Osteocyte (in vitro differentiated cells): ENCODE measurements around the gene SGCD. TPM values are rescaled to one million over a fixed set of nuclear protein-coding genes. Genes with fewer than 3 reads are reported as not detected.

Experiments used
- DNase-seq: peaks from one replicate; pipeline ENCODE4 v3.0.0; 2021; ENCODE audit warnings: mixed read lengths; ENCODE audit not compliant: unreplicated experiment; ENCODE audit errors: extremely low spot score
- H3K27ac Mint-ChIP-seq: one replicate; pipeline ENCODE4 v1.8.0; 2021; ENCODE audit warnings: mild to moderate bottlenecking, mixed read lengths; ENCODE audit not compliant: unreplicated experiment
- H3K27me3 Mint-ChIP-seq: one replicate; pipeline ENCODE4 v1.8.0; 2021; ENCODE audit warnings: mixed read lengths; ENCODE audit not compliant: unreplicated experiment
- H3K36me3 Mint-ChIP-seq: one replicate; pipeline ENCODE4 v1.8.0; 2021; ENCODE audit warnings: mixed read lengths; ENCODE audit not compliant: unreplicated experiment
- H3K4me1 Mint-ChIP-seq: one replicate; pipeline ENCODE4 v1.8.0; 2021; ENCODE audit warnings: mixed read lengths; ENCODE audit not compliant: unreplicated experiment
- H3K4me3 Mint-ChIP-seq: one replicate; pipeline ENCODE4 v1.8.0; 2021; ENCODE audit warnings: mild to moderate bottlenecking, moderate library complexity, mixed read lengths; ENCODE audit not compliant: unreplicated experiment
- H3K9me3 Mint-ChIP-seq: one replicate; pipeline ENCODE4 v1.8.0; 2021; ENCODE audit warnings: mixed read lengths; ENCODE audit not compliant: unreplicated experiment
- CTCF ChIP-seq: fragments of 200-600 bp; sonication (generic); IDR thresholded peaks from 2 replicates; pipeline ENCODE4 v1.5.0; 2021; ENCODE audit warnings: antibody characterized with exemption, mild to moderate bottlenecking, moderate library complexity
- total RNA-seq: library from RNA; stranded (reverse); gene quantifications from 2 replicates; pipeline ENCODE4 v1.2.1, GENCODE V29; 2021

SGCD gene
- total RNA-seq, 1 donor from 2014 or later: 13.1 TPM

DNA sequence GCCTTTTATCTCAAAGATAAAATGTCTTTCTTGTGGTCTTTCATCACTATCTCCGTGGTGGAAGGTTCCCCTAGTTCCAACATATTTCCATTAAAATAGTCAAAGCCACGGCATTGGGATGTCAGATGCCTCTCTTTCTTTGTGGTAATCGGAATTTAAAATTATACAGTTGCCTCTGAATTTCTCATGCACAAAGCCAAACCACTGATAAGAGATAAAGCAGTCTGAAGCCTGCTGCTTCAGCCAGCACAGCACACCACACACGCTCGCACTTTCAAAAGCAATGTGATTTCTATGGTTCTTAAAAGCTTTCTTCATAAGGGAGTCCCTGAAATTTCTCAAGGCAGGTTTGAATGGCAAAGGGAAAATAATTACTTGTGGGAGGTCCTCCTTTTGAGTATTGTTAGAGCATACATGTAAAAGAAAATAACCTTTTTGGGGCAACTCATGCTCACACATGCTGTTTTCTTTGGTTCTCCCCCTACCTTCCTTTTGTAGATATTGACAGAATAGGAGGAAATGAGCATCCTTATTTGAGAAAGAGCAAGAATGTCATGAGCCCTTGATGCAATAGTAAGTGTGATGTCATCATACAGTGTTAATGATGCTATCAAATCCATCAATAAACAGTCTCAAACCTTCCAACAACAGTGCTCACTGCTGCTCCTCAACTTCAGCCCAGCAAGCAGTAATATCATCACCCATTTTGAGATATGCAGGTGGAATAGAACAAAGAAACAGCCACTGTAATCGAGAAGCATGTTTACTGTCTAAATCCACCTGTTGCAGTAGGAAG, 437.4 kb downstream of the SGCD start:
- H3K36me3 Mint-ChIP-seq: no peaks in the 10 kb centered on the region
- no peak for DNase-seq
- no peaks in the 10 kb centered on the region for H3K27me3 Mint-ChIP-seq
- no peak for TF ChIP-seq CTCF
- H3K4me3 Mint-ChIP-seq: no peak overlapping the region
- H3K27ac Mint-ChIP-seq: no peak overlapping the region
- peaks cover 2% of the 10 kb centered on the region for H3K4me1 Mint-ChIP-seq
- no peaks in the 10 kb centered on the region for H3K9me3 Mint-ChIP-seq

DNA sequence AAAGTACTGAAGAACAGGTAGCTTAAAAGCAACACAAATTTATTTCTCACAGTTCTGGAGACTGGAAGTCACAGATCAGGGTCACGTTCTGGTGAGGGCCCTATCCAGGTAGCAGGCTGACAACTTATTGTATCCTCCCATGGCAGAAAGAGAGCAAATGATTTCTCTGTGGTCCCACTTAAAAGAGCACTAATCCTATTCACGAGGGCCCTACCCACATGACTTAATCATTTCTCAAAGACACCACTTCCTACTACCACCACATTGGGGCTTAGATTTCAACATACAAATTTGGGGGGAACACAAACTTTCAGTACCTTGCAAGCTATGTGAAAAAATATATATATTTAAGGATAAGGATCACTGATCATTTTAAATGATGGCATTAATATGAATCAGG, 447.3 kb downstream of the SGCD start:
- Mint-ChIP-seq H3K4me3 (no peak overlapping the region), H3K27me3 (no peaks in the 10 kb centered on the region), H3K9me3 (no peaks in the 10 kb centered on the region), H3K27ac (no peak overlapping the region), H3K36me3 (no peaks in the 10 kb centered on the region), H3K4me1 (no peaks in the 10 kb centered on the region)
- TF ChIP-seq CTCF: no peak
- DNase-seq: no peak

GRCh38 chr5:156778139-156778706, 451.3 kb downstream of the SGCD start:
- Mint-ChIP-seq H3K27ac (no peak overlapping the region), H3K9me3 (no peaks in the 10 kb centered on the region), H3K4me3 (no peak overlapping the region), H3K4me1 (no peaks in the 10 kb centered on the region), H3K27me3 (no peaks in the 10 kb centered on the region), H3K36me3 (no peaks in the 10 kb centered on the region)
- DNase-seq: no peak
- TF ChIP-seq CTCF: no peak

DNA sequence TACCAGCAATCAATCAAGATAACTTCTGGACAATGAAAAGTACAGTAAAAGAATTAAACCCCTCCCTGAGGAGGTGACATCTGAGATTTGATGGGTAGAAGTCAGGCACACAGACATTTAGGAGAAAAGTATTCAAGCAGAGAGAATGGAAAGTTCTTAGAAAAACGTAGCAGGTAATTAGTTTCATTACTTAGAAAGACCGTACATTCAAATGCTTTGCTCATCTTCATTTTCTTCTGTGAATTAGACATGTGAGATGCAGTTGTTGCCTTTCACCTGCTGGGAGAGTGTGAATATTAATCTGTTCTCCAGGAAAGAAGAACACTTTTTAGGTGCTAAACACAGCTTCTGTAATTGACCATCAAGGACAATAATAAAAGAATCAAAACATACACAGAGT, 451.8 kb downstream of the SGCD start:
- no peaks in the 10 kb centered on the region for H3K4me1 Mint-ChIP-seq
- H3K27me3 Mint-ChIP-seq: no peaks in the 10 kb centered on the region
- no peak for DNase-seq
- no peaks in the 10 kb centered on the region for H3K36me3 Mint-ChIP-seq
- no peak for TF ChIP-seq CTCF
- no peaks in the 10 kb centered on the region for H3K9me3 Mint-ChIP-seq
- no peak overlapping the region for H3K4me3 Mint-ChIP-seq
- no peak overlapping the region for H3K27ac Mint-ChIP-seq

DNA sequence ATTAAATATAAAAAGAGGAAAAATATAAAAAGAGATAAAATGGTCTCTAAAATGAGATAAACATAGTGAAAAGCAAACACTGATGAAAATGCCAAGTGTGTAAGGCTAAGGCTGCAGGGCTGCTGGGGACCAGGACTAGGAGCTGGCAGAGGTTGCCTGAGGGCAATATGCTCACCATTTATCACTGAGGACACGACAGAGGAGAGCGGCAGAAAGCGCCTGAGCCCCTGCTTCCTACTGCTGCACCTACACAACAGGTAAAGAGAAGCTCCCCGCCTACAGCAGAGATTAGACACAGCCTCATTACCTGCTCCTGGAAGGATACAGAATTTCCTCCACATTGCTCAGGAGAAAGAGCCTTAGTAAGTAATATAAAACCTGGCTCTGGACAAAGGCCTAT, 452.5 kb downstream of the SGCD start:
- H3K4me3 Mint-ChIP-seq: no peak overlapping the region
- no peak overlapping the region for H3K27ac Mint-ChIP-seq
- no peak for TF ChIP-seq CTCF
- H3K27me3 Mint-ChIP-seq: no peaks in the 10 kb centered on the region
- no peaks in the 10 kb centered on the region for H3K9me3 Mint-ChIP-seq
- H3K36me3 Mint-ChIP-seq: no peaks in the 10 kb centered on the region
- H3K4me1 Mint-ChIP-seq: no peaks in the 10 kb centered on the region
- DNase-seq: no peak
